ENCODE results near the gene ATP8B3. TPM values are rescaled to one million over a fixed set of nuclear protein-coding genes. Genes with fewer than 3 reads are reported as not detected.

The ATP8B3 gene
- total RNA-seq, 1 experiment from 2014 or later = 7.8 TPM

DNA sequence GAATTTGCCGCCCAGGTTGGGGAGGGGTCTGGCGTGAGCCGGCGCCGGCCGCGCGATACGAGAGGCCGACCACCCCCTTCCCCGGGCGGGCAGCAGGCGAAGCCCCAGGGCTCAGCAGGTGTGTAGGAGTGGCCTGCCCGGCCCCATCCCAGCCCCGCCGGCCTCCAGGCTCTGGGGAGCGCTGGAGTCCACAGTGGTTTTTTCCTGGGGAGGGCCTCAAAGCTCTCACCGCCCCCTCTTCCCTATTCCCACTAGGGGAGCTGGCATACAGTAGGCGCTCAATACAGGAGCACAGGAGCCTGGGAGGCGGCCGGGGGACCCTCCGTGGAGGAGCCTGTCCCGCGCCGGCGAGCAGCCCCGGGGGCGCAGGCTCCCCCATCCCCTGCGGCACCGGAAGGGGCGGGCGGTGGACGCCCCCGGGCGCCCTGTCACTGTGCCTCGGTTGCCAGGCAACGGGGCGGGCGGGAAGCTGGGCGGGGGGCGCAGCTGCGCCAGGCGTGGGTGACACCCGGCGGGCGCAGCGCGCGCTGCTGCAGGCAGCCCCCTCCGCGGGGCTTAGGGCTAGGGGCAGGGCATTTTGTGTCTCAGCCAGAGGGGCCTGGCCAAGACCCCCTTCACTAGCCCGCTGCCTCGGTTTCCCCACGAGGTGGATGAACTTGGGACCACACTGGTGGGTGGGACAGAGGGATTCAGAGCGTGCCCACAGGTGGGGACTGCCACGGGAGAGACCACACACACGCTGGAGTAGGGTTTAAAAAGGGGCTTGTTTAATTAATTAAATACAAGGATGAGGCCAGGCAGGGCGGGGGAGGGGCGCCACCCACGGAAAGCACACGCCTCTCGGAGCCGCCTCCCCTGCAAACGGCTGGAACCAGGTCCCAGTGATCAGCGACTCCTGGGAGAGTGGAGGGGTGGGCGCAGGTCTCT, 39.8 kb upstream of the ATP8B3 start:
- DNase-seq (ENCODE audit: low read depth) = no peak

DNA sequence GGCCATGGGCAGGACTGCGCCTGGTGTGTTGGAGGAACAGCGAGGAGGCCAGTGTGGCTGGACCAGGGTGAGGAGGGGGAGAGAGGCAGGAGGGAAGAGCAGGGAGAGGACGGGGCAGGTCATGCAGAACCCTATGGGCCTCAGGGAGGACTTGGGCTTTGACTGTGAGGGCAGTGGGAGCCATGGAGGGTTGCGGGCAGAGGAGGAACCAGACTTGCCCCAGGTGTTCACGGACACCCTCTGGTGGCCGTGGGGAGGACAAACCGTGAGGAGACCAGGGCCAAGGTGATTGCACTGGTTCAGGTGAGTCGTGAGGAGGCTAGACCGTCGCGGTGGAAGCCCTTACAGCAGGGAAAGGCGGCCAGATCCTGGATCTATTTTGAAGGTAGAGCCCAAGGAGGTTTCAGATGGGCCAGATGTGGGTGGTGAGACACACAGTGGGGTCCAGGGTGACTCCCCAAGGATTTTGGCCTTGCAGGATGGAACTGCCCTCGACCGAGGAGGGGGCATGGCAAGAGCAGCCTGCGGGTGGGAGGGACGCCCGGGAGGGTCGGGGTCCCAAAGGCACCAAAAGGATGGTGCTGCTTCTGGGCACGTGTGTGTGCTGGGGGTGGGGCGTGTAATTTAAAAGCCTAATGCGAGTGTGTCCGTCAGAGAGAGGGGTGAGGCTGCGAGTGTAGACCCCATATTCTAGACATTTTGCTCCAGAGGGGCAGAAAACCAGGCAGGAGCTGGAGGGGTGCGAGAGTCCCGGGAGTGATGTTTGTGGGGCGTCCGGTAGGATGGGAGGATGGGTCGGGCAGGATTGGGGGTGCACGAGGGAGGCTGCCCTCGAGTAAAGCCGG, 39.0 kb upstream of the ATP8B3 start:
- no peak for DNase-seq (ENCODE audit: low read depth)

GRCh38 chr19:1849886-1850398, 37.9 kb upstream of the ATP8B3 start:
- DNase-seq (ENCODE audit: low read depth) = no peak

DNA sequence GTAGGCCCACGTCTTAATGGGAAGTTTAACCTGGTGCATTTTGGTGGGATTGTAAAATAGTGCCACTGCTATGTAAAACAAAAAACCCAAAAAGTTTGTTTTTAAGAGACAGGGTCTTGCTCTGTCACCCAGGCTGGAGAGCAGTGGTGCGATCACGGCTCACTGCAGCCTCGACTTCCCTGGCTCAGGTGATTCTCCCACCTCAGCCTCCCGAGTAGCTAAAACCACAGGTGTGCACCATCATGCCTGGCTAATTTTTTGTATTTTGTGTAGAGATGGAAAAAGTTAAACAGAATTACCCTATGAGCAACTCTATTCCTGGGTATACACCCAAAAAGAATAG, 37.0 kb upstream of the ATP8B3 start:
- DNase-seq (ENCODE audit: low read depth) = no peak

GRCh38 chr19:1848399-1849131, 36.5 kb upstream of the ATP8B3 start, which contains the start of gene REXO1:
TSS of gene REXO1 (minus strand) at chr19:1848483. CDS start at chr19:1848358, 125 bp downstream.
- DNase-seq (ENCODE audit: low read depth) = peak; percentile 90

GRCh38 chr19:1847684-1848398, 35.8 kb upstream of the ATP8B3 start:
- peak; percentile 55 for DNase-seq (ENCODE audit: low read depth)

DNA sequence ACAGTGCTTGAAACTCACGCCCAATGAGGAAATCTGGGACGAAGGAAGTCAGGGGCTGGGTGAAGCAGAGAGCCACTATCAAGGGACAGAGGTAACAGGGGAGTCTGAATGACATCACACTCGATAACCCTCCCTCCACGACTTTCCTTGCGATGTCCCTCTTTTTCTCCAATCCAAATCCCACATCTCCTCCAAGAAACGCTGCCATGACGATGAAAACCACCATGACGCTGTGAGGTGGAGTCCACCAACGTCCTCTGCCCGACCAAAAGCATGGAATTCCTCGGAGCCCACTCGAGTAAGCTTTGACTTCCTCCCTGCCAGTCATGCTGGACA, 35.2 kb upstream of the ATP8B3 start:
- DNase-seq (ENCODE audit: low read depth) = no peak

DNA sequence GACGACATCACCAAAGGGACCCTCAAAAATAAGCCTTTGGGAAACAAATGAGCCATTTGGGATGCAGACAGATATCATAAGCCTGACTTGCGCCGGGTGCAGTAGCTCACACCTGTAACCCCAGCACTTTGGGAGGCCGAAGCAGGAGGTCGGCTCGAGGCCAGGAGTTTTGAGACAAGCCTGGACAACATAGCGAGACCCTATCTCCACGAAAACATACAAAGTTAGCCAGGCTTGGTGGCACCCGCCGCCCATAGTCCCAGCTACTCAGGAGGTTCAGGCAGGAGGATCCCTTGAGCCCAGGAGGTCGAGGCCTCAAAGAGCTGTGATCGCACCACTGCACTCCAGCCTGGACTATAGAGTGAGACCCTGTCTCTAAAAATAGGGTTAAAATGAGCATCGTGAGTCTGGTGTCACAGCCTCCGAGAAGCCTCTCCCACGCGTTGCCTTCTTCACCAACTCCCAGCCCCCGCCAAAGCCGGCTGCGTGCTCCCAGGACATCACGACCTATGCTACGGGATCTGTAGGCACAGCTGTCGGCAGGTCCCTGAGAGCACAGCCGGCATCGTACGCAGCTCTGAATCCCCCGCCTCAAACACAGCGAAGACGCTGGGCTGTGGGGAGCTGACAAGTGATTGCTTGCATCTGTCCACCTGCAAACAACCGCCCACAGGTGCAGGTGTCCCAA, 34.6 kb upstream of the ATP8B3 start:
- no peak for DNase-seq (ENCODE audit: low read depth)

GRCh38 chr19:1845642-1846041, 33.6 kb upstream of the ATP8B3 start:
- DNase-seq (ENCODE audit: low read depth) = no peak

- no peak for DNase-seq (ENCODE audit: low read depth)
Measured at GRCh38 chr19:1845125-1845515, 33.0 kb upstream of the ATP8B3 start.

- DNase-seq (ENCODE audit: low read depth) = no peak
Measured at GRCh38 chr19:1844513-1845124, 32.5 kb upstream of the ATP8B3 start.

DNA sequence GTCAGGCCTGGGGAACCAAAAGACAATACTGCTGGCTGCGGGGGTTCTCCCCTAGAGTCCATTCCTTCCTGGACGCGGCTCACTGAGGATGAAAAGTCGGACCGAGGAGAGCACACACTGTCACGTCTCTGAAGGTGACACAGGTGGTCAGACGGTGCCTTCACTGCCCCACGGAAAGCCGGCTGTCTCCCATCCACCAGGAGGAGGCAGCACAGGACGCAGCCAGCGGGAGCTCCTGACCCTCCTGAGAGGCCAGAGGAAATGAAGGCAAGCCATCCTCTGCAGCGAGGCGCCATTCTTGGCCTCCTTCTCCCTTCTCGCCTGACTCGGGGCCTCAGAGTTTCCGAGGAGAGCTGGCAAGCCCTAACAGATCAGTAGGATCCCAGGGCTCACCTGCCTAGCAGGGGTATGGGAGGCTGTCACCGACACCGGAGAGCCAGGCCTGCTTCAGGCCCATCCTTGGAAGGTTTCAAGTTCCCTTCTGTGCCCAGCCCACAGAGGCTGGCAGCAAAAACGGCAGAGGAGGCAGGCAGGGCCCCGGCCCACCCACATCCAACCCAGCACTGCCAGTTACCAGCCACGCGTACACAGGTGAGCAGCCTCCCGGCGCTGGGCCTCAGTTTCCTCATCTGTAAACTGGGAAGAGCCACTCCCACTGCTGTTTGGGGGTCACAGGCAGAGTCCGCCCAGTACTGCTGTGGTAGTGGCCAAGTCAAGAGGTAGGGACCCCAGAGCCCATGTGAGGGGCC, 31.7 kb upstream of the ATP8B3 start:
- no peak for DNase-seq (ENCODE audit: low read depth)

- no peak for DNase-seq (ENCODE audit: low read depth)
Measured at GRCh38 chr19:1843116-1843515, 31.0 kb upstream of the ATP8B3 start.

DNA sequence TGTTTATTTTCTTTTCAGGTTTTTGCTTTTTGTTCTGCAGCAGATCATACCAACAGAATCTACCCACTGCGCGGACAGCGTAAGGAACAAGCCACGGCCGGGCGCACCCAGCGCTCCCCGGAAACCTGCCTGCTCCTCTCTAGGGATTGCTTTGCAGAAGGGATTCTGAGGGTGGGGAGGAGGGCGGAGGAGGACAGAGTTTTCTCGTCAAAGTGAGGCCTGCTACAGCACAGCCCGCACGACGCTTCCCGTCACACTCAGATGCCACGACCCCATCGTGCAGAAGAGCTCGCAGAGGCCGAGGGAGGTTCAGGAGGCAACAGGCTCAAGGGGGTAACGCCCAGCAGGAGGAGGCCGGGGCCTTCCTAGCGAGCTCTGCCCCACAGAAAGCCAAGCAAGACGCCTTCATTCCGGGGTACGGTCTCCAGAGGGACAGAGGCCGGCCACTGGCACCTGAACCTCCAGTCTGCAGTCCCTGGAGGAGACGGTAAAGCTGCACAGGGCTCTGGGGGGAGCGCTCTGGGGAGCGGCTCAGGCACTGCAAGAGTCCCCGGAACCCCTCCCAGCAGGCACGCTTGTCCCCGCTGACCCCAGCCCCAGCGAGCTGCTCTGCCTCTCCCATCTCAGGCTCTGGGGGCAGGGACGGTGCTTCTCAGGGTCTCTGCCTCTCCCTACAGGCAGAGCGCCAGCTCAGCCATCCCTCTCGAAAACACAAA, 29.3 kb upstream of the ATP8B3 start:
- DNase-seq (ENCODE audit: low read depth) = no peak

DNA sequence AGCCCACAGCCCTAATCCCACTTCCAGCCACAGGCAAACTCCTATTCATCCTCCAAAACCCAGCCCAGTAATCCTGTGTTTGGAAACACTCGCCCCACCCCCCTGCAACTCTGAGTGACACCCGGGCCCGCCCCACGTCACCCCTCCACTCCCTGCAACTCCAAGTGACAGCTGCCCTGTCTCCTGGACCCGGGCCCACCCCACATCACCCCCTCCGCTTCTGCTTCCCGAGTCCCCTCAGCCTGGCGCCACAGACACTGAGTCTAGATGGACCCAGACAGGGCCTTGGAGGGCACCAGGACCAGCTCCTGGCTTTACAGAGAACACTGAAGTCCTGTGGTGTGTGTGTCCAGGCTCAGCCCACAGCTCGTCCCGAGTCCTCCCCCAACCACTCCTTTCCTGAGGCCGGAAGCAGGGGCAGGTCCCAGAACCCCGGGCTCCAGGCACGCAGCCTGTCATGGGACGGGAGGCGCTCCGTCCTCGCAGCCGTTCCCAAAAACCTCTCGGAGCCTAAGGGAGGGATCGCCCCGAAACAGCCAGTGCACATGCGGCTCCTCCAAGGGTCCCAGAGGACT, 28.6 kb upstream of the ATP8B3 start:
- DNase-seq (ENCODE audit: low read depth) = peak; percentile 29

DNA sequence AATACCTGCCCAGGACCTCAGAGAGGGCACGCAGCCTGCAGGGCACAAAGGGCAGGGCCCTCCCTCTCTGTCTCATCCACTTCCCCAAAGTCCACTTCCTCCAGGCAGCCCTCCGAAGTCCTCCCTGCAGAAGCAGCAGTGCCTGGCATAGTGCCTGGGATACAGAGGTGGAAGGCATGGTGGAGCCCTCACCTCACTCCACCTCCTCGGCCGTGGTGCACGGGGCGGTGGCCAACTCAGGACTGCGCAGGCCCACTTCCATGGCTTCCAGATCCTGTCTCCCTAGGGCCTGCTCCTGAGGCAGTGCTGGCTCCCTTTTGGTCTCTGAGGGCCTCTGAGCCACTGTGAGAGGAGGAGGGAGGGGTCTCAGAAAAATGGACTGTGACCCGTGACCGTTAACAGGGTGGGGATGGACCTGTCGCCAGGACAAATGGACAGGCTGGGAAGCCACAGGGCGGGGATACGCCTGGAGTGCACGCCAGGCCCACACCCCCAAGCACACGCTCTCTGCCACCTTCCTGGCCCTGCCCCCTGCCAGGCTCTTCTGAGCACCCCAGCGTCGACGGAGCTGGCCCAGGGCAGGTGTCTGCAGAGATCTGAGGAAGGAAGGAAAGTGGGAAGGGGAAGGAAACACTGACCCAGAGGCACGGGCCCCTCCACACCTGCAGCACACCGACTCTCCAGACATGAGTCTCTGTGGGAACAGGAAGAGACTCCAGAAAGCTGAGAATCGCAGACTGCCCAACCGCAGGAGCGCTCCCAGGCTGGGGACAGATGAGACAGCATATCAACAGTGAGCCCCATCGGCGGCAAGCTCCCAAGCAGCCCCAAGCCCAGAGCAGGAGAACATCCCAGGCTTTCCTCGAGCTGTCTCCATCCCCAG, 27.8 kb upstream of the ATP8B3 start:
- DNase-seq (ENCODE audit: low read depth) = no peak

DNA sequence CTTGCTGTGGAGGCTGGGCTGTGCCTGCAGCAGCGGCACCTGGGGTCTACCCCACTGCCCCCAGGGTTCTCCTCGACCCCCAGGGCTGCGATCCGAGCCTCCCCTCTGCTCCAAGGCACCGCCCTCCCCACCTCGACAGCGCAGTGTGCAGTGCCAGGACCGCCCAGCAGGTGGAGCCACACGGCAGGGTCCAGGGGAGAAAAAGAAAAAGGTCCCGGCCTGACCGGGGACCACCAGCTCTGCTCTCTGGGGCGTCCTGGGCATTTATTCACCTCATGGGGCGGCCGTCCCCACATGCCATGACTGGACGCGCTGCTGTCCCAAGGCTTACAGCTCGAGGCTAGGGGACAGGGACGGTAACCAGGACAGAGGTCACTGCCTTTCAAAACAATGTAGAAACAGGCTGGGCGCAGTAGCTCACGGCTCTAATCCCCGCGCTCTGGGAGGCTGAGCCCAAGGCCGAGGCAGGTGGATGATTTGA, 25.6 kb upstream of the ATP8B3 start:
- DNase-seq (ENCODE audit: low read depth) = no peak
